SK-N-SH (cell line): Measurements from ENCODE around the gene PHETA2. TPM values are rescaled to one million over a fixed set of nuclear protein-coding genes. Genes with fewer than 3 reads are reported as not detected.

ENCODE experiments used
- CTCF ChIA-PET: fragments of 300-600, 350-600 bp; formaldehyde crosslinking; extraction: SDS; loops from one replicate; lab custom pipeline; 2021; lab: Yijun Ruan, JAX
- POLR2A ChIA-PET: fragments of 350-600 bp; sonication (Branson Sonifier 250); formaldehyde crosslinking; extraction: SDS; loops from one replicate; lab custom pipeline; 2020; ENCODE audit warnings: antibody characterized with exemption, inconsistent platforms; lab: Yijun Ruan, JAX
- DNase-seq: peaks from one replicate; pipeline ENCODE4 v3.0.0; 2012
- H2AFZ ChIP-seq: fragments of 200-600 bp; sonication (generic); 2 replicates; pipeline ENCODE4 v1.8.1; 2016; ENCODE audit warnings: antibody characterized with exemption, mild to moderate bottlenecking, low read depth
- H3F3A ChIP-seq: fragments of 200-600 bp; sonication (generic); replicated peaks from 2 replicates; pipeline ENCODE3; 2016; ENCODE audit warnings: antibody characterized with exemption, mild to moderate bottlenecking; ENCODE audit not compliant: insufficient read depth
- H3K27ac ChIP-seq, 2 experiments: fragments of 200-500 bp in 1 of 2; fragments of 200-600 bp in 1 of 2; sonication (Bioruptor generic) in 1 of 2; sonication (generic), shearing (Covaris generic) in 1 of 2; 2 replicates each; pipeline versions ENCODE4 v1.5.1 to v1.6.1; 2014 to 2016; ENCODE audit warnings: low read depth in 2 of 2, inconsistent platforms in 1 of 2, low read length in 1 of 2, mild to moderate bottlenecking in 1 of 2, mixed read lengths in 1 of 2
- H3K27me3 ChIP-seq: fragments of 200-600 bp; sonication (generic), shearing (Covaris generic); 2 replicates; pipeline ENCODE4 v1.6.1; 2016; ENCODE audit warnings: mixed run types; ENCODE audit not compliant: insufficient read depth
- H3K36me3 ChIP-seq, 2 experiments: fragments of 200-500 bp in 1 of 2; fragments of 200-600 bp in 1 of 2; sonication (Bioruptor generic) in 1 of 2; sonication (generic) in 1 of 2; replicated peaks in 1 of 2; 2 replicates each; pipeline versions ENCODE3 to v1.5.1; 2014 to 2016; ENCODE audit warnings: low read length in 1 of 2, mild to moderate bottlenecking in 1 of 2; ENCODE audit not compliant: insufficient read depth in 2 of 2, control insufficient read depth in 1 of 2
- H3K4me1 ChIP-seq, 2 experiments: fragments of 200-500 bp in 1 of 2; fragments of 200-600 bp in 1 of 2; sonication (Bioruptor generic) in 1 of 2; sonication (generic), shearing (Covaris generic) in 1 of 2; 2 replicates each; pipeline versions ENCODE4 v1.5.1 to v1.6.1; 2014 to 2016; ENCODE audit warnings: low read depth in 1 of 2, low read length in 1 of 2, mixed run types in 1 of 2; ENCODE audit not compliant: insufficient read depth in 2 of 2, control insufficient read depth in 1 of 2
- H3K4me2 ChIP-seq: fragments of 200-600 bp; sonication (generic), shearing (Covaris generic); 2 replicates; pipeline ENCODE4 v1.6.1; 2017; ENCODE audit warnings: mixed run types
- H3K4me3 ChIP-seq, 2 experiments: fragments of 200-500 bp in 1 of 2; fragments of 200-600 bp in 1 of 2; sonication (Bioruptor generic) in 1 of 2; sonication (generic), shearing (Covaris generic) in 1 of 2; 2 replicates each; pipeline versions ENCODE4 v1.5.1 to v1.8.1; 2014 to 2016; ENCODE audit warnings: low read depth in 2 of 2, inconsistent platforms in 1 of 2, low read length in 1 of 2, mild to moderate bottlenecking in 1 of 2, mixed read lengths in 1 of 2, moderate library complexity in 1 of 2
- H3K79me2 ChIP-seq: fragments of 200-600 bp; sonication (generic); 2 replicates; pipeline ENCODE4 v1.8.1; 2017; ENCODE audit warnings: mild to moderate bottlenecking; ENCODE audit not compliant: insufficient read depth
- H3K9ac ChIP-seq: fragments of 200-600 bp; sonication (generic); 2 replicates; pipeline ENCODE4 v1.6.1; 2017; ENCODE audit warnings: mixed run types
- H3K9me2 ChIP-seq: fragments of 200-600 bp; sonication (generic); 2 replicates; pipeline ENCODE4 v1.6.1; 2017; ENCODE audit warnings: mixed run types
- H3K9me3 ChIP-seq: fragments of 200-600 bp; sonication (generic); 2 replicates; pipeline ENCODE4 v1.6.1; 2017; ENCODE audit warnings: mixed run types, mild to moderate bottlenecking, moderate library complexity
- H4K20me1 ChIP-seq: fragments of 200-600 bp; sonication (generic); 2 replicates; pipeline ENCODE4 v1.6.1; 2017; ENCODE audit warnings: mild to moderate bottlenecking, mixed run types; ENCODE audit not compliant: insufficient read depth
- CTCF ChIP-seq: fragments of 200-600 bp; sonication (generic); IDR thresholded peaks from 2 replicates; pipeline ENCODE4 v1.6.1; 2017; ENCODE audit warnings: antibody characterized with exemption, mild to moderate bottlenecking, moderate library complexity
- ELF1 ChIP-seq: IDR thresholded peaks from 2 replicates; pipeline ENCODE4 v1.4.0; 2012
- EP300 ChIP-seq, 2 experiments: IDR thresholded peaks; 2 replicates each; pipeline versions ENCODE4 v1.4.0 to v1.6.1; 2012; ENCODE audit warnings: borderline replicate concordance in 1 of 2, low read depth in 1 of 2, low read length in 1 of 2
- EZH2phosphoT487 ChIP-seq: fragments of 200-600 bp; sonication (generic); IDR thresholded peaks from 2 replicates; pipeline ENCODE4 v1.6.1; 2017; ENCODE audit warnings: low read depth, mixed run types, mild to moderate bottlenecking, antibody characterized with exemption, moderate library complexity, borderline replicate concordance
- FOXJ3 ChIP-seq: sonication (generic); formaldehyde crosslinking; IDR thresholded peaks from 2 replicates; pipeline ENCODE4 v1.5.1; 2020; ENCODE audit warnings: mild to moderate bottlenecking, missing genetic modification reagents
- GATA2 ChIP-seq: sonication (generic); formaldehyde crosslinking; IDR thresholded peaks from 2 replicates; pipeline ENCODE4 v1.5.0; 2020; ENCODE audit warnings: mild to moderate bottlenecking, missing genetic modification reagents
- IRF3 ChIP-seq: fragments of 150-350 bp; IDR thresholded peaks from 2 replicates; pipeline ENCODE4 v1.6.1; 2016; ENCODE audit warnings: mild to moderate bottlenecking, low read depth, low read length
- MAX ChIP-seq: IDR thresholded peaks from 2 replicates; pipeline ENCODE4 v1.4.0; 2012; ENCODE audit warnings: low read depth
- MXI1 ChIP-seq: IDR thresholded peaks from 2 replicates; pipeline ENCODE4 v1.6.1; 2012; ENCODE audit warnings: mild to moderate bottlenecking, low read depth, low read length, improper control_type of control experiment
- RCOR1 ChIP-seq: fragments of 150-350 bp; IDR thresholded peaks from 2 replicates; pipeline ENCODE4 v1.6.1; 2017; ENCODE audit warnings: antibody characterized with exemption, low read length
- RFX5 ChIP-seq: IDR thresholded peaks from 2 replicates; pipeline ENCODE4 v1.6.1; 2012; ENCODE audit warnings: mild to moderate bottlenecking, improper control_type of control experiment, low read length
- RXRA ChIP-seq: IDR thresholded peaks from 2 replicates; pipeline ENCODE4 v1.4.0; 2012; ENCODE audit warnings: low read depth, mild to moderate bottlenecking, borderline replicate concordance
- SIN3A ChIP-seq: IDR thresholded peaks from 2 replicates; pipeline ENCODE4 v1.6.1; 2012; ENCODE audit warnings: low read depth, mild to moderate bottlenecking, low read length, moderate library complexity, borderline replicate concordance
- TAF1 ChIP-seq: IDR thresholded peaks from 2 replicates; pipeline ENCODE4 v1.6.1; 2012; ENCODE audit warnings: low read depth, mild to moderate bottlenecking, low read length, moderate library complexity, borderline replicate concordance
- TCF12 ChIP-seq: IDR thresholded peaks from 2 replicates; pipeline ENCODE4 v1.4.0; 2012
- TEAD4 ChIP-seq: IDR thresholded peaks from 2 replicates; pipeline ENCODE4 v1.4.0; 2012; ENCODE audit warnings: mild to moderate bottlenecking, borderline replicate concordance; ENCODE audit not compliant: insufficient read depth
- USF1 ChIP-seq: IDR thresholded peaks from 2 replicates; pipeline ENCODE4 v1.4.0; 2012; ENCODE audit warnings: low read depth, borderline replicate concordance
- WGBS: methylation state at CpG from one replicate; pipeline ENCODE4 v1.1.6; 2017; ENCODE audit warnings: low lambda C conversion rate; 5-methylcytosine and 5-hydroxymethylcytosine counted together
- polyA plus RNA-seq, 3 experiments: library from polyadenylated mRNA; depleted of rRNA; stranded (reverse); fragments of >200 nt; gene quantifications; 2 replicates each; pipeline ENCODE4 v1.2.3, GENCODE V29; 2012

The PHETA2 gene
- polyA plus RNA-seq, 1 of the 3 experiments (the other 2 are of a cell fraction) = 0.05 TPM

GRCh38 chr22:42033263-42034181 is 40.5 kb upstream of the PHETA2 start:
- no peaks in the 10 kb centered on the region for H3K36me3 ChIP-seq
- TF ChIP-seq GATA2 (CRISPR knock-in tag) (no peak), USF1 (no peak), RXRA (no peak), CTCF (no peak), EZH2phosphoT487 (no peak), FOXJ3 (CRISPR knock-in tag) (no peak), RCOR1 (no peak), TAF1 (no peak), SIN3A (no peak), ELF1 (no peak), RFX5 (no peak), TEAD4 (no peak), IRF3 (no peak), MAX (no peak), TCF12 (no peak), EP300 (IDR thresholded peaks at IDR 0.05; ENCODE audit: borderline replicate concordance in 1 of 2, low read depth in 1 of 2, low read length in 1 of 2) (no peak), MXI1 (no peak)
- H4K20me1 ChIP-seq = no peaks in the 10 kb centered on the region
- ChIA-PET POLR2A (interaction anchor here (0.6 kb wide), 1 partner anchor 51 kb away, joined by 3 read pairs; no protein-coding TSS in a partner anchor), CTCF (no interaction called here)
- no peak overlapping the region for H3K4me3 ChIP-seq
- H3K9me2 ChIP-seq = no peaks in the 10 kb centered on the region
- H3K9me3 ChIP-seq = no peaks in the 10 kb centered on the region
- DNase-seq = no peak
- H3F3A ChIP-seq = no peaks in the 10 kb centered on the region
- H2AFZ ChIP-seq = no peak overlapping the region
- H3K79me2 ChIP-seq = no peaks in the 10 kb centered on the region
- H3K4me1 ChIP-seq = no peaks in the 10 kb centered on the region
- H3K9ac ChIP-seq = no peak overlapping the region
- no peaks in the 10 kb centered on the region for H3K27me3 ChIP-seq
- WGBS = 50% methylated on average over 2 of the region's 5 CpGs
- H3K27ac ChIP-seq = no peak overlapping the region
- H3K4me2 ChIP-seq = no peak overlapping the region
